ENCODE measurements around the gene ODAD2.

The ODAD2 gene

DNA sequence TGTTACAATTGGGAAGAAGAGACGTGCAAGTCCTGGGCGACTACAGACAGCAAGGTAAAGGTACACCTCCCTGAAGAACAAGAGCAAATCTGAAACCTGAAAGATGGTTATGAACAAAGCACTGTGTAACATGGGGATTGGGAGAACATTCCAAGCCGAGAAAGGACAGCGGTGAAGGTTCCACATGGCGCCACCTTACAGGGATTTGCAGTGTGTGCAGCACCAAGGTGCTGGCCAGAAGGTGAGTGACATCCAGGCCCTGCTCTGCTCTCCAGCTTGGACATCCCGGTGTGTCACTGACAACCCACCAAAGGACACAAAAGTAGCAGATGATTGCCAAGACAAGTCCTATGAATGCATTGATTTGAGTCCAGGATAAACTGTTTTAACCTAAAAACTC, 165.1 kb downstream of the ODAD2 start:
- H3K36me3 ChIP-seq (ENCODE audit: control insufficient read depth, insufficient read depth, low read length): no peaks in the 10 kb centered on the region
- no peak overlapping the region for H3K4me3 ChIP-seq (replicated peaks; ENCODE audit: low read depth, low read length)
- no peak for DNase-seq (ENCODE audit: extremely low read depth, insufficient read length)
- no peaks in the 10 kb centered on the region; the same call in 1 of the 2 replicates for H3K27me3 ChIP-seq (replicated peaks; ENCODE audit: control insufficient read depth, insufficient read depth, low read length)
- TF ChIP-seq, protein P1, sequence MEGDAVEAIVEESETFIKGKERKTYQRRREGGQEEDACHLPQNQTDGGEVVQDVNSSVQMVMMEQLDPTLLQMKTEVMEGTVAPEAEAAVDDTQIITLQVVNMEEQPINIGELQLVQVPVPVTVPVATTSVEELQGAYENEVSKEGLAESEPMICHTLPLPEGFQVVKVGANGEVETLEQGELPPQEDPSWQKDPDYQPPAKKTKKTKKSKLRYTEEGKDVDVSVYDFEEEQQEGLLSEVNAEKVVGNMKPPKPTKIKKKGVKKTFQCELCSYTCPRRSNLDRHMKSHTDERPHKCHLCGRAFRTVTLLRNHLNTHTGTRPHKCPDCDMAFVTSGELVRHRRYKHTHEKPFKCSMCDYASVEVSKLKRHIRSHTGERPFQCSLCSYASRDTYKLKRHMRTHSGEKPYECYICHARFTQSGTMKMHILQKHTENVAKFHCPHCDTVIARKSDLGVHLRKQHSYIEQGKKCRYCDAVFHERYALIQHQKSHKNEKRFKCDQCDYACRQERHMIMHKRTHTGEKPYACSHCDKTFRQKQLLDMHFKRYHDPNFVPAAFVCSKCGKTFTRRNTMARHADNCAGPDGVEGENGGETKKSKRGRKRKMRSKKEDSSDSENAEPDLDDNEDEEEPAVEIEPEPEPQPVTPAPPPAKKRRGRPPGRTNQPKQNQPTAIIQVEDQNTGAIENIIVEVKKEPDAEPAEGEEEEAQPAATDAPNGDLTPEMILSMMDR (IDR thresholded peaks at IDR 0.05; ENCODE audit: insufficient read depth, low read length, poor library complexity, severe bottlenecking): no peak

DNA sequence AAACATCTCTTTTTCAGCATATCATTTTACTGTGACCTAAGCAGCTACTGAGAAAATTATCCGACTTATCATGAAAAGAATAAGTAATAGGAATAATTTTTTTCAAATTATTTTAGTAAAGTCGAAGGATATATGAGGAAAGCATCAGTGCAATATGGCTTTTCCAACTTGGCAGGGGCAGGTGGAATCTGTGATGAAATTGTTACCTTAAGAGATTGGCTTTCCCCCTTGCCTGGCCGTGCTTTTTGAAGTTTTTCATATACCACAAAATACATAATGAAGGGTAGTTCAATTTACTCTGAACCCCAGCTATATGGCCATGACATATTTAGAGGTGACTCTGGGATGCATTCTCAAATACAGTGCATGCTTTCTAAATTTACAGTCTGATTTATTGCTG, 166.1 kb downstream of the ODAD2 start:
- no peak for DNase-seq (ENCODE audit: extremely low read depth, insufficient read length)
- H3K27me3 ChIP-seq (replicated peaks; ENCODE audit: control insufficient read depth, insufficient read depth, low read length): no peaks in the 10 kb centered on the region; the same call in 1 of the 2 replicates
- TF ChIP-seq, protein P1 (IDR thresholded peaks at IDR 0.05; ENCODE audit: insufficient read depth, low read length, poor library complexity, severe bottlenecking): no peak

DNA sequence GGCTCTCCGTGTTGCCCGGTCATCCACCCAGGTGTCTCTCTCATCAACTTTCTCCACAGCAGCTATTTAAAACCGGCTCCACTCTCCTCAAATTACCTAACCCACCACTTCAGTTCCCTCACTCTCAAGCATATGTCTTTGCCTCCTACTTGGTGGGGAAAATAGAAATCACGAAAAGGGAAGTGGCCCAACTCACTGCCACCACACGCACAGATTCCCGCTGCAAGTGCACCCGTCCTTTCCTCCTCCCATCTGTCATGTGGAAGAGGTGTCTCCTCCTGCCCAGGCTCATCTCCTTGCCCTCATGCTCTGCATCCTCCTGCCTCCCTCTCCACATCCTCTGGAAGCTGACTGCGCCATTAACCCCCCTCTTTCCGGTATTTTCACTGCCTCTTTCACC, 172.5 kb downstream of the ODAD2 start:
- Histone ChIP-seq H3K36me3 (ENCODE audit: control insufficient read depth, insufficient read depth, low read length) (no peaks in the 10 kb centered on the region), H3K27me3 (replicated peaks; ENCODE audit: control insufficient read depth, insufficient read depth, low read length) (no peaks in the 10 kb centered on the region; the same call in none of the 2 replicates), H3K4me3 (replicated peaks; ENCODE audit: low read depth, low read length) (no peak overlapping the region)
- no peak for DNase-seq (ENCODE audit: extremely low read depth, insufficient read length)
- TF ChIP-seq, protein P1 (IDR thresholded peaks at IDR 0.05; ENCODE audit: insufficient read depth, low read length, poor library complexity, severe bottlenecking): no peak

More for the DNA sequence above, 166.1 kb downstream of the ODAD2 start:
- no peaks in the 10 kb centered on the region for H3K36me3 ChIP-seq (ENCODE audit: control insufficient read depth, insufficient read depth, low read length)
- H3K4me3 ChIP-seq (replicated peaks; ENCODE audit: low read depth, low read length): no peak overlapping the region

DNA sequence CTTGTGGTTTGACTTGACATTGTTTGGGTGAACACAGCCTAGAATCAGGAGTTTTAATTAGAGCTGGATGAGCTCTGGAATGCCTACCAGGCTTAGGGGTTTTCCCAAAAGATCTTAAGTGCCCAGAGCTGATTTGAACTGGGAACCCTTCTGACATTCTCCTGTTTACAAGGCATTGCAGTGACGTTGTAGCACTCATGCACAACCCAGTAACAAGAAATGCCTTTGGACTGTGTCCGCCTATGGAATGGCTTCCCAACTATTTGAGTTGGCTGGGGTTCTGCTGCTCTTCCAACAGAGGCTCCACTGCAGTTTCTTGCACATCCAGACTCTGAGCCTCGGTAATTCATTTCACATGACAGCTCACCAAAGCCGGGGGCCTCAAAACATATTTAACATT, 176.6 kb downstream of the ODAD2 start:
- DNase-seq (ENCODE audit: extremely low read depth, insufficient read length): no peak
- Histone ChIP-seq H3K4me3 (replicated peaks; ENCODE audit: low read depth, low read length) (no peak overlapping the region), H3K27me3 (replicated peaks; ENCODE audit: control insufficient read depth, insufficient read depth, low read length) (no peaks in the 10 kb centered on the region; the same call in none of the 2 replicates)

DNA sequence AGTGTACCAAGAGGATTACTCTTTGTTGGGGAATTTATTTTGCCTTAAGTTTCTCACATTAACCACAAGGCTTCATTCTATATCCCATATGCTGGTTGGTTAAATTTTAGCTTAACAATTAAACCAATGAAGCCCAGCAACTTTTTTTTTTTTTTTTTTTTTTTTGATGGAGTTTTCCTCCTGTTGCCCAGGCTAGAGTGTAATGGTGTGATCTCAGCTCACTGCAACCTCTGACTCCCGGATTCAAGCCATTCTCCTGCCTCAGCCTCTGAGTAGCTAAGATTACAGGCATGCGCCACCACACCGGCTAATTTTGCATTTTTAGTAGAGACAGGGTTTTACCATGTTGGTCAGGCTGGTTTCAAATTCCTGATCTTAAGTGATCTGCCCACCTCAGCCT, 178.2 kb downstream of the ODAD2 start:
- H3K36me3 ChIP-seq (ENCODE audit: control insufficient read depth, insufficient read depth, low read length): no peaks in the 10 kb centered on the region
- no peak for DNase-seq (ENCODE audit: extremely low read depth, insufficient read length)
- TF ChIP-seq, protein P1 (IDR thresholded peaks at IDR 0.05; ENCODE audit: insufficient read depth, low read length, poor library complexity, severe bottlenecking): no peak
- no peaks in the 10 kb centered on the region; the same call in none of the 2 replicates for H3K27me3 ChIP-seq (replicated peaks; ENCODE audit: control insufficient read depth, insufficient read depth, low read length)
- H3K4me3 ChIP-seq (replicated peaks; ENCODE audit: low read depth, low read length): no peak overlapping the region

More for the DNA sequence above, 176.6 kb downstream of the ODAD2 start:
- TF ChIP-seq, protein P1 (IDR thresholded peaks at IDR 0.05; ENCODE audit: insufficient read depth, low read length, poor library complexity, severe bottlenecking): no peak
- H3K36me3 ChIP-seq (ENCODE audit: control insufficient read depth, insufficient read depth, low read length): no peaks in the 10 kb centered on the region

Measured in GM06990 (cell line).